Endothelial cell of umbilical vein (primary cell): Measurements from ENCODE around the gene PDGFB. TPM values are rescaled to one million over a fixed set of nuclear protein-coding genes. Genes with fewer than 3 reads are reported as not detected.

Experiments used
- BruUV-seq: library from RNA; stranded (reverse); fragments of 400-500 nt; replicated peaks from 2 replicates; lab custom pipeline; 2021; lab: Mats Ljungman, UMichigan
- CTCF ChIA-PET: fragments of 300-600, 350-600 bp; sonication (Branson Sonifier 250); formaldehyde crosslinking; loops from one replicate; lab custom pipeline; 2021; ENCODE audit warnings: antibody characterized with exemption, inconsistent platforms; lab: Charles Lee
- POLR2A ChIA-PET: fragments of 300-600, 350-600 bp; sonication (Branson Sonifier 250); formaldehyde crosslinking; loops from one replicate; lab custom pipeline; 2021; ENCODE audit warnings: antibody characterized with exemption, inconsistent platforms; lab: Charles Lee
- DNase-seq: peaks from one replicate; pipeline ENCODE4 v3.0.0-alpha.2; 2011; ENCODE audit warnings: low read depth, low spot score
- FAIRE-seq: peaks from 2 replicates; lab custom pipeline; 2011; peaks lifted over from hg19 to GRCh38; lab: Jason Lieb, UNC
- H2AFZ ChIP-seq: 2 replicates; pipeline ENCODE4 v1.6.0; 2012; ENCODE audit warnings: low read depth, low read length, control low read depth, inconsistent platforms
- H3K27ac ChIP-seq: 2 replicates; pipeline ENCODE4 v1.5.1; 2011; ENCODE audit warnings: low read depth, mild to moderate bottlenecking, control low read depth, low read length, moderate library complexity; ENCODE audit not compliant: insufficient read depth
- H3K27me3 ChIP-seq, 2 experiments: 2 replicates each; pipeline versions ENCODE4 v1.6.0 to v1.6.1; 2011; ENCODE audit warnings: low read length in 2 of 2, mixed read lengths in 1 of 2; ENCODE audit not compliant: control insufficient read depth in 2 of 2, insufficient read depth in 2 of 2
- H3K36me3 ChIP-seq, 2 experiments: 2 replicates in 1 of 2; 3 replicates in 1 of 2; pipeline ENCODE4 v1.5.1; 2011; ENCODE audit warnings: low read length in 2 of 2, mild to moderate bottlenecking in 1 of 2, moderate library complexity in 1 of 2; ENCODE audit not compliant: control insufficient read depth in 2 of 2, insufficient read depth in 2 of 2; ENCODE audit errors: extremely low read depth in 1 of 2
- H3K4me1 ChIP-seq: 3 replicates; pipeline ENCODE4 v1.5.1; 2011; ENCODE audit warnings: mild to moderate bottlenecking, low read length; ENCODE audit not compliant: control insufficient read depth, insufficient read depth; ENCODE audit errors: extremely low read depth
- H3K4me2 ChIP-seq: 2 replicates; pipeline ENCODE4 v1.6.1; 2011; ENCODE audit warnings: low read length, control low read depth, mixed read lengths; ENCODE audit not compliant: insufficient read depth
- H3K4me3 ChIP-seq, 3 experiments: fragments of 200-600 bp in 1 of 3; sonication (generic), shearing (Covaris generic) in 1 of 3; replicated peaks in 1 of 3; 2 replicates each; pipeline ENCODE4 v1.5.1; 2011 to 2016; ENCODE audit warnings: control low read depth in 3 of 3, low read length in 3 of 3, mild to moderate bottlenecking in 2 of 3, inconsistent platforms in 1 of 3, low read depth in 1 of 3, moderate library complexity in 1 of 3; ENCODE audit not compliant: insufficient read depth in 1 of 3
- H3K79me2 ChIP-seq: 2 replicates; pipeline ENCODE4 v1.6.0; 2012; ENCODE audit warnings: low read length, inconsistent platforms; ENCODE audit not compliant: control insufficient read depth, insufficient read depth
- H3K9ac ChIP-seq: replicated peaks from 2 replicates; pipeline ENCODE3; 2011; ENCODE audit warnings: low read length, control low read depth; ENCODE audit not compliant: insufficient read depth; ENCODE audit errors: extremely low read depth
- H3K9me1 ChIP-seq: replicated peaks from 3 replicates; pipeline ENCODE4 v1.6.0; 2011; ENCODE audit warnings: mild to moderate bottlenecking, low read length; ENCODE audit not compliant: control insufficient read depth, insufficient read depth; ENCODE audit errors: extremely low read depth
- H3K9me3 ChIP-seq: replicated peaks from 2 replicates; pipeline ENCODE4 v1.5.1; 2012; ENCODE audit warnings: low read length, inconsistent platforms; ENCODE audit not compliant: control insufficient read depth, insufficient read depth
- H4K20me1 ChIP-seq: replicated peaks from 2 replicates; pipeline ENCODE3; 2011; ENCODE audit warnings: mild to moderate bottlenecking, low read length; ENCODE audit not compliant: control insufficient read depth, insufficient read depth; ENCODE audit errors: extremely low read depth
- CTCF ChIP-seq, 2 donors: IDR thresholded peaks; 1 replicate in 1 of 2; 2 replicates in 1 of 2; pipeline ENCODE4 v1.5.1; 2011; ENCODE audit warnings: low read length in 2 of 2, mild to moderate bottlenecking in 2 of 2, moderate library complexity in 2 of 2, control low read depth in 1 of 2, inconsistent platforms in 1 of 2, low read depth in 1 of 2; ENCODE audit not compliant: insufficient read depth in 1 of 2; ENCODE audit errors: extremely low read depth in 1 of 2
- EZH2 ChIP-seq: IDR thresholded peaks from 2 replicates; pipeline ENCODE4 v1.6.1; 2012; ENCODE audit warnings: borderline replicate concordance, low read depth, mild to moderate bottlenecking, moderate library complexity, low read length, inconsistent platforms; ENCODE audit not compliant: severe bottlenecking
- FOS ChIP-seq: IDR thresholded peaks from 2 replicates; pipeline ENCODE4 v1.6.1; 2011; ENCODE audit warnings: mild to moderate bottlenecking, low read length, moderate library complexity, borderline replicate concordance; ENCODE audit not compliant: insufficient read depth
- GATA2 ChIP-seq: IDR thresholded peaks from 2 replicates; pipeline ENCODE4 v1.7.0; 2011; ENCODE audit warnings: low read depth, mild to moderate bottlenecking, moderate library complexity, mixed read lengths, low read length; ENCODE audit not compliant: insufficient read length, insufficient read depth
- JUN ChIP-seq: IDR thresholded peaks from 2 replicates; pipeline ENCODE4 v1.6.1; 2011; ENCODE audit warnings: borderline replicate concordance, low read depth; ENCODE audit not compliant: insufficient read length, insufficient read depth
- MAX ChIP-seq: IDR thresholded peaks from 2 replicates; pipeline ENCODE4 v1.6.1; 2011; ENCODE audit not compliant: insufficient read depth, insufficient read length
- MYC ChIP-seq: IDR thresholded peaks from one replicate; pipeline ENCODE4 v1.6.1; 2011; ENCODE audit warnings: mild to moderate bottlenecking, low read depth, low read length
- POLR2A ChIP-seq: IDR thresholded peaks from 2 replicates; pipeline ENCODE4 v1.6.1; 2012; ENCODE audit warnings: low read depth, mild to moderate bottlenecking, control low read depth, low read length
- POLR2AphosphoS5 ChIP-seq: IDR thresholded peaks from 2 replicates; pipeline ENCODE4 v1.6.1; 2012; ENCODE audit warnings: low read depth, mild to moderate bottlenecking, control low read depth, low read length, moderate library complexity; ENCODE audit not compliant: insufficient read depth
- dilution Hi-C: fragments of 300-500 bp; cut with MboI; formaldehyde crosslinking; loops from one replicate; pipeline ENCODE4 v1.15.0; 2019; ENCODE audit warnings: low sequenced_read_pairs; ENCODE audit not compliant: extremely low pct_ligation_motif_present
- intact Hi-C: fragments of 100-400 bp; cut with micrococcal nuclease; formaldehyde crosslinking; loops from one replicate; pipeline ENCODE4 v1.10.0; 2022
- polyA plus RNA-seq, 4 experiments: library from polyadenylated mRNA; depleted of rRNA in 3 of 4; stranded (reverse) in 3 of 4; unstranded in 1 of 4; fragments of >200 nt; gene quantifications; 2 replicates each; pipeline versions ENCODE4 v1.2.1 to v1.2.3, GENCODE V29; 2011 to 2012; ENCODE audit warnings: missing spikeins in 1 of 4
- total RNA-seq: library from RNA; stranded (reverse); gene quantifications from 2 replicates; pipeline ENCODE4 v1.2.3, GENCODE V29; 2021

PDGFB gene
- total and polyA plus RNA-seq, 2 donors (not counting 3 experiments of a cell fraction or from before 2014, with no cell fraction given): 135 to 240 TPM

GRCh38 chr22:39246217-39246616, 1.4 kb upstream of the PDGFB start:
- no peak overlapping the region for H3K4me3 ChIP-seq
- H3K27ac ChIP-seq: no peak overlapping the region
- no peaks in the 10 kb centered on the region for H3K9me3 ChIP-seq
- no peaks in the 10 kb centered on the region for H4K20me1 ChIP-seq
- peaks cover 18% of the 10 kb centered on the region for H3K4me1 ChIP-seq
- ChIA-PET CTCF (interaction anchor here (2.0 to 5.5 kb wide), 3 partner anchors 37 to 76 kb away, joined by 10 to 37 read pairs (median 15); no protein-coding TSS in a partner anchor), POLR2A (interaction anchor here (2.1 to 2.6 kb wide), 3 partner anchors 36 to 64 kb away, joined by 12 to 20 read pairs (median 15); no protein-coding TSS in a partner anchor)
- H3K79me2 ChIP-seq: peaks cover 35% of the 10 kb centered on the region
- no peak overlapping the region for H3K4me2 ChIP-seq
- dilution Hi-C loops: no loop called here
- H2AFZ ChIP-seq: no peak overlapping the region
- H3K27me3 ChIP-seq: no peaks in the 10 kb centered on the region
- TF ChIP-seq GATA2 (no peak), FOS (no peak), POLR2AphosphoS5 (no peak), JUN (no peak), EZH2 (no peak), POLR2A (no peak), MAX (no peak), MYC (no peak), CTCF (IDR thresholded peaks at IDR 0.05; ENCODE audit: extremely low read depth in 1 of 2, insufficient read depth in 1 of 2, low read depth in 1 of 2, low read length in 2 of 2) (no peak)
- FAIRE-seq (no peak), DNase-seq (no peak)
- H3K36me3 ChIP-seq: peaks cover 0 to 3% of the 10 kb centered on the region in 2 experiments
- no peaks in the 10 kb centered on the region for H3K9me1 ChIP-seq
- H3K9ac ChIP-seq: no peak overlapping the region
- intact Hi-C loops: no loop called here
- BruUV-seq: no TSS peak
